Measurements from ENCODE around the gene NAA80.
A peak's percentile ranks its signal among the peaks of the same experiment; 100 is the strongest.

Gene NAA80

GRCh38 chr3:50297896-50298725, 1.1 kb downstream of the NAA80 start:
- H3K27ac ChIP-seq, result peak overlapping the region; percentile 90
- 0 out of 2 replicates have a peak, but pooled peaks have one; percentile 11 for TF ChIP-seq CTCF (conservative IDR thresholded peaks at IDR 0.05)

- no peak for TF ChIP-seq CTCF (conservative IDR thresholded peaks at IDR 0.05)
- H3K27ac ChIP-seq, result no peak overlapping the region; the same call in 1 of the 2 replicates
These were observed 1.8 kb downstream of the NAA80 start for GRCh38 chr3:50297384-50297775.

- no peak overlapping the region; the same call in 1 of the 2 replicates for H3K27ac ChIP-seq
- no peak for TF ChIP-seq CTCF (conservative IDR thresholded peaks at IDR 0.05)
These were observed 2.4 kb downstream of the NAA80 start for GRCh38 chr3:50296721-50297383.

- TF ChIP-seq CTCF (conservative IDR thresholded peaks at IDR 0.05), result no peak
- no peak overlapping the region for H3K27ac ChIP-seq
These were observed 3.4 kb downstream of the NAA80 start for GRCh38 chr3:50295553-50296431.

- no peak for TF ChIP-seq CTCF (conservative IDR thresholded peaks at IDR 0.05)
- no peak overlapping the region for H3K27ac ChIP-seq
These were observed 4.5 kb downstream of the NAA80 start for GRCh38 chr3:50294492-50295403.

- no peak overlapping the region for H3K27ac ChIP-seq
- TF ChIP-seq CTCF (conservative IDR thresholded peaks at IDR 0.05), result no peak
These were observed 5.1 kb downstream of the NAA80 start for GRCh38 chr3:50294089-50294488.

Measured in VCaP (cell line).